HCT116 (cell line): ENCODE data around the gene NEURL1.

Source experiments
- CTCF ChIP-seq, 3 experiments: fragments of 200-600 bp in 1 of 3; sonication (generic) in 1 of 3; IDR thresholded peaks in 2 of 3; conservative IDR thresholded peaks in 1 of 3; 2 replicates each; pipeline ENCODE4 v1.5.1; 2012 to 2017; ENCODE audit warnings: low read depth in 2 of 3, low read length in 2 of 3, antibody characterized with exemption in 1 of 3, borderline replicate concordance in 1 of 3, control low read depth in 1 of 3, mild to moderate bottlenecking in 1 of 3, mixed read lengths in 1 of 3, mixed run types in 1 of 3, moderate library complexity in 1 of 3; ENCODE audit not compliant: insufficient read depth in 1 of 3
- EZH2 ChIP-seq: fragments of 200-600 bp; sonication (generic); IDR thresholded peaks from 2 replicates; pipeline ENCODE4 v1.6.1; 2017; ENCODE audit warnings: antibody characterized with exemption, mixed run types
- EZH2phosphoT487 ChIP-seq: fragments of 200-600 bp; IDR thresholded peaks from 2 replicates; pipeline ENCODE4 v1.6.1; 2018; ENCODE audit warnings: antibody characterized with exemption, borderline replicate concordance
- MAX ChIP-seq: IDR thresholded peaks from 2 replicates; pipeline ENCODE4 v1.6.1; 2012
- POLR2A ChIP-seq: IDR thresholded peaks from 2 replicates; pipeline ENCODE4 v1.7.0; 2011; ENCODE audit warnings: borderline replicate concordance; ENCODE audit not compliant: insufficient read depth, insufficient read length; ENCODE audit errors: extremely low read depth
- POLR2AphosphoS5 ChIP-seq: IDR thresholded peaks from 2 replicates; pipeline ENCODE4 v1.6.1; 2011; ENCODE audit warnings: mild to moderate bottlenecking, low read depth, low read length, moderate library complexity
- RAD21 ChIP-seq: IDR thresholded peaks from 2 replicates; pipeline ENCODE4 v1.6.1; 2012; ENCODE audit warnings: low read depth, mild to moderate bottlenecking
- ZNF274 ChIP-seq: fragments of 200-500 bp; sonication (Bioruptor generic); IDR thresholded peaks from 2 replicates; pipeline ENCODE4 v1.6.1; 2014; ENCODE audit warnings: mild to moderate bottlenecking, low read depth, low read length, inconsistent platforms

GRCh38 chr10:103493362-103493915 is at the start of gene NEURL1:
- no peak for TF ChIP-seq EZH2phosphoT487
- no peak for TF ChIP-seq POLR2AphosphoS5
- no peak for TF ChIP-seq CTCF (IDR thresholded peaks at IDR 0.05 in 2 of 3, conservative IDR thresholded peaks at IDR 0.05 in 1 of 3; ENCODE audit: borderline replicate concordance in 1 of 3, insufficient read depth in 1 of 3, low read depth in 2 of 3, low read length in 2 of 3)
- TF ChIP-seq EZH2, result no peak
- no peak for TF ChIP-seq MAX
- no peak for TF ChIP-seq ZNF274
- TF ChIP-seq RAD21, result no peak
- TF ChIP-seq POLR2A, result no peak
